GM19035 (cell line): ENCODE data around the gene ZNF470.

Experiments
- ATAC-seq: cut with Tn5 transposase; IDR thresholded peaks from one replicate; pipeline ENCODE4 v1.9.1; 2021; ENCODE audit not compliant: unreplicated experiment

Gene ZNF470

GRCh38 chr19:56567274-56568120 lies at the start of gene ZNF470:
TSS of gene ZNF470 (plus strand) at chr19:56567468. CDS start at chr19:56570312, 2,844 bp downstream.
- peak; percentile 97 for ATAC-seq

GRCh38 chr19:56525214-56525860 lies 41.9 kb upstream of the ZNF470 start:
- ATAC-seq = no peak

GRCh38 chr19:56537442-56537841 lies 29.8 kb upstream of the ZNF470 start:
- ATAC-seq = no peak

GRCh38 chr19:56538254-56538760 lies 29.0 kb upstream of the ZNF470 start:
- ATAC-seq = peak; percentile 52

GRCh38 chr19:56538761-56539263 lies 28.5 kb upstream of the ZNF470 start, which contains the start of gene ZFP28:
TSS of gene ZFP28 (plus strand) at chr19:56538948. CDS start at chr19:56539019, 71 bp downstream.
- peak; percentile 37 for ATAC-seq

GRCh38 chr19:56543776-56544175 lies 23.5 kb upstream of the ZNF470 start:
- ATAC-seq = no peak

GRCh38 chr19:56547535-56547934 lies 19.7 kb upstream of the ZNF470 start:
- ATAC-seq = no peak

GRCh38 chr19:56554272-56554869 lies 12.9 kb upstream of the ZNF470 start:
- ATAC-seq = no peak

- ATAC-seq = no peak
These were observed 4.5 kb upstream of the ZNF470 start for GRCh38 chr19:56562766-56563165.

GRCh38 chr19:56566904-56567273 lies 379 bp upstream of the ZNF470 start:
- ATAC-seq = peak; percentile 10

GRCh38 chr19:56572589-56572988 lies 5.3 kb downstream of the ZNF470 start:
- ATAC-seq = no peak

- no peak for ATAC-seq
These were observed 6.6 kb downstream of the ZNF470 start for GRCh38 chr19:56573914-56574313.

- ATAC-seq = no peak
These were observed 10.7 kb downstream of the ZNF470 start for GRCh38 chr19:56577719-56578602.

- no peak for ATAC-seq
These were observed 27.1 kb downstream of the ZNF470 start for GRCh38 chr19:56594446-56594782.

- peak; percentile 92 for ATAC-seq
These were observed 27.7 kb downstream of the ZNF470 start, which contains the start of gene ZNF71 for GRCh38 chr19:56594783-56595547. TSS of gene ZNF71 (plus strand) at chr19:56595302. CDS start at chr19:56601559, 6,257 bp downstream.

GRCh38 chr19:56595548-56595899 lies 28.3 kb downstream of the ZNF470 start:
- no peak for ATAC-seq

GRCh38 chr19:56596676-56597075 lies 29.4 kb downstream of the ZNF470 start:
- no peak for ATAC-seq

GRCh38 chr19:56597696-56598095 lies 30.4 kb downstream of the ZNF470 start:
- ATAC-seq = no peak

- no peak for ATAC-seq
These were observed 34.1 kb downstream of the ZNF470 start for GRCh38 chr19:56601375-56601774.

- ATAC-seq = no peak
These were observed 36.6 kb downstream of the ZNF470 start for GRCh38 chr19:56603829-56604228.
